GM21367 (cell line): ENCODE measurements around the gene FBLIM1.

ENCODE experiments used
- ATAC-seq: cut with Tn5 transposase; IDR thresholded peaks from one replicate; pipeline ENCODE4 v1.9.1; 2021; ENCODE audit not compliant: unreplicated experiment

Gene FBLIM1

GRCh38 chr1:15730936-15731335, 27.7 kb upstream of the FBLIM1 start:
- ATAC-seq = no peak

GRCh38 chr1:15731735-15732685, 26.6 kb upstream of the FBLIM1 start:
- ATAC-seq = no peak

GRCh38 chr1:15732686-15733081, 25.9 kb upstream of the FBLIM1 start:
- no peak for ATAC-seq

- ATAC-seq = no peak
These were observed 25.3 kb upstream of the FBLIM1 start for GRCh38 chr1:15733218-15733725.

- no peak for ATAC-seq
These were observed 24.8 kb upstream of the FBLIM1 start for GRCh38 chr1:15733726-15734226.

GRCh38 chr1:15734296-15734695, 24.3 kb upstream of the FBLIM1 start:
- ATAC-seq = no peak

GRCh38 chr1:15734901-15735300, 23.7 kb upstream of the FBLIM1 start:
- no peak for ATAC-seq

- ATAC-seq = no peak
These were observed 23.1 kb upstream of the FBLIM1 start for GRCh38 chr1:15735304-15736037.

- no peak for ATAC-seq
These were observed 22.3 kb upstream of the FBLIM1 start, which contains the start of gene SLC25A34 for GRCh38 chr1:15736038-15736891. TSS of gene SLC25A34 (plus strand) at chr1:15736258. CDS start at chr1:15736486, 228 bp downstream.

GRCh38 chr1:15736892-15737261, 21.7 kb upstream of the FBLIM1 start:
- ATAC-seq = no peak

- no peak for ATAC-seq
These were observed 21.0 kb upstream of the FBLIM1 start for GRCh38 chr1:15737324-15738319.

GRCh38 chr1:15738416-15739113, 20.0 kb upstream of the FBLIM1 start:
- ATAC-seq = no peak

GRCh38 chr1:15739259-15739658, 19.3 kb upstream of the FBLIM1 start:
- no peak for ATAC-seq

- no peak for ATAC-seq
These were observed 18.9 kb upstream of the FBLIM1 start for GRCh38 chr1:15739745-15740144.

- no peak for ATAC-seq
These were observed 17.4 kb upstream of the FBLIM1 start for GRCh38 chr1:15740924-15741850.

- no peak for ATAC-seq
These were observed 16.2 kb upstream of the FBLIM1 start, which contains the start of gene TMEM82 for GRCh38 chr1:15742339-15742801. TSS of gene TMEM82 (plus strand) at chr1:15742499. CDS start at chr1:15742560, 61 bp downstream.

- ATAC-seq = no peak
These were observed 14.4 kb upstream of the FBLIM1 start for GRCh38 chr1:15744122-15744679.
